B cell (primary cell): ENCODE measurements around the gene RALBP1.

Experiments used
- CTCF ChIP-seq: fragments of 200-600 bp; IDR thresholded peaks from one replicate; pipeline ENCODE4 v1.8.0; 2022; ENCODE audit warnings: antibody characterized with exemption, mild to moderate bottlenecking
- EZH2 ChIP-seq: IDR thresholded peaks from 2 replicates; pipeline ENCODE4 v1.6.1; 2012; ENCODE audit warnings: borderline replicate concordance, low read depth, mild to moderate bottlenecking, moderate library complexity, low read length; ENCODE audit not compliant: insufficient read depth, poor library complexity, severe bottlenecking

DNA sequence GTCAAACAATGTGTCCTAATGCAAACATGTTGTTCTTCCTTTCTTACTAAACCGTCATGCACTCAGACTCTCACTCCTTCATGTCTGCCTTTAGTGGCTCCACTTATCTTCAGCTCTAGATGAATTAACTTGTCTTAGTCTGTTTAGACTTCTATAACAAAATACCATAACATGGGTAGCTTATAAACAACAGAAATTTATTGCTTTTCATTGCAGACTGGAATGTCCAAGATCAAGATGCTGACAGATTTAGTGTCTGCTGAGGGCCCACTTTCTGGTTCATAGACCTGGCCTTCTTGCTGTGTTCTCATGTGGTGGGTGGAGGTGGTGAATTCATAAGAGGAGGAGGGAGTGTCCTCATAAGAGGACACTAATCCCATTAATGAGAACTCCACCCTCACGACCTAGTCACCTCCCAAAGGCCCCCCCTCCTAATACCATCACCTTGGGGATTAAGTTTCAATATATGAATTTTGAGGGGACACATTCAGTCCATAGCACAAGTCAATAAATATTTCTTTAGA lies 32.3 kb downstream of the RALBP1 start:
- TF ChIP-seq CTCF (no peak), EZH2 (no peak)
